Activated CD8-positive, alpha-beta memory T cell treated with anti-CD3 and anti-CD28 coated beads, Interleukin-2, amount 50 U/mL, for 1 hour (primary cell): ENCODE measurements around the gene DMXL2.
"Not testable (repeated sequence)": the region's sequence is repeated elsewhere in the genome, so short reads cannot be mapped to it uniquely, and the experiment has no call there.

Experiments
- DNase-seq: peaks from one replicate; pipeline ENCODE4 v3.0.0-alpha.2; 2020; ENCODE audit errors: extremely low read depth

The DMXL2 gene

GRCh38 chr15:51624022-51624421 is 1.5 kb upstream of the DMXL2 start:
- no peak for DNase-seq

GRCh38 chr15:51623386-51623938 is 891 bp upstream of the DMXL2 start:
- DNase-seq, result no peak

- no peak for DNase-seq
These were observed 501 bp downstream of the DMXL2 start for GRCh38 chr15:51621936-51622603.

GRCh38 chr15:51621155-51621765 is 1.3 kb downstream of the DMXL2 start:
- DNase-seq, result no peak

GRCh38 chr15:51620641-51621040 is 1.9 kb downstream of the DMXL2 start:
- DNase-seq, result no peak

DNA sequence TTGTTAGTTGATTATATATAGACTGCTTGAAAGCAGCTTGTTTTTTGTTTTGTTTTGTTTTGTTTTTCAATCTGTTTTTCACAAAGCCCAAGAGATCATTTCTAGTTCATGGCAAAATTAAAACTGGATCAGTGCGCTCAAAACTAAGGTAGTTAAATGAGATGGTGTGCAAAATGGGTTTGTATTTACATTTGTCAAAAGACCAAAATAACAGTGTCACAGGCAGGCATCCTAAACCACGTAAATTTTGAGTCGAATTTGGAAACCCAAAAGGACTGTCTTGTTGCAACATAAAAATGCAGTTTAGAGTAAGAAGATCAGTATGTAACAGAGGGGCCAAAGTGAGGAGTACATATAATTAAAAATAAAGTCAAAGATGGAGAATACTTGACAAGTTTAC is 2.4 kb downstream of the DMXL2 start:
- no peak for DNase-seq

DNA sequence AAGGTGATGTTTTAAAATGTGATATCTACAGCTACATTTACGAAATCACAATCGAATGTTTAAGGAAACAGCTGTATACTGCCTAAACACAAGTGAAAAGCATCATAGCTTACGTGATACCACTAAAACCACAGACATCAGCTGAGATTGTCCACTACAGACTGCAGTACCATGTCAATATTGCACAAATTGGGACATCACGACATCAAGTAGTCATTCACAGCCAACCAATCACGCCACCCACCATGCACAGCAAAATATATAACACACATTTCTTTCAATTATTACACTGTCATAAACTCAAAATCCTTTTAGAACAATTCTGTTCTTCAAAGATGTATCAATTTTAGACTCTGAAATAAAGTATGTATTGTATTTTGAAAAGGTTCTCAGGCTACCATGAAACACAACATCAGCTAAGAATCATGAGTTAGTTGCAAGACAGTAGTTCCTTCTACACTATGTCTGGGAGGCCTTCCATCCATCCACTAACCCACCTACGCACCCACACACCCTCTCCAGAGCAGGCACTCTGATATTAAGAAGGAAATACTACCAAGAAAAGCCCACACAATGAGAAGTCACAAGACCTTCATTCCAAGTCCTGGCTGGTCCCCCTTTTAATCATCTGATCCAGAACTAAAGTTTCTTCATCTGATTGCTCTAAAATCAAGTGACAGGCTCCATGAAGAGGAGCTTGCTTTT is 3.1 kb downstream of the DMXL2 start:
- no peak for DNase-seq

DNA sequence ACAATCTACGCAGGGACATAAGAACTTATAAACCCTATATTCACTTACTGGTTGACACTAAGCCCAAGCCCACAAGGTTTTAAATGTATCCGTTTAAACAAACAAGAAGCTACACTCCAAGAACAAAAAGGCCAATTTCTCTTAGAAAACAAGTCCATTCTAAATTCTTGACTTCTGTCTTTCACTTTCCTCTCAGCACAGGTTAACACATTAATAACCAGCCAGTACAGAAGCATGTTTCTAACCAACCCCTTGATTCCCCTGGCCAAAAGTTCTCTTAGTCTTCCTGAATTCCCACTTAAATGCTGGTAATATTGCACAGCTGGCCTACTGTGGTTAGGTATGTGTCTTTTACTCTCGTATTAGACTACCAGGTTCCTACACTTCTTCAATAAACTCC is 4.7 kb downstream of the DMXL2 start:
- no peak for DNase-seq

- no peak for DNase-seq
These were observed 8.6 kb downstream of the DMXL2 start for GRCh38 chr15:51613951-51614350.

DNA sequence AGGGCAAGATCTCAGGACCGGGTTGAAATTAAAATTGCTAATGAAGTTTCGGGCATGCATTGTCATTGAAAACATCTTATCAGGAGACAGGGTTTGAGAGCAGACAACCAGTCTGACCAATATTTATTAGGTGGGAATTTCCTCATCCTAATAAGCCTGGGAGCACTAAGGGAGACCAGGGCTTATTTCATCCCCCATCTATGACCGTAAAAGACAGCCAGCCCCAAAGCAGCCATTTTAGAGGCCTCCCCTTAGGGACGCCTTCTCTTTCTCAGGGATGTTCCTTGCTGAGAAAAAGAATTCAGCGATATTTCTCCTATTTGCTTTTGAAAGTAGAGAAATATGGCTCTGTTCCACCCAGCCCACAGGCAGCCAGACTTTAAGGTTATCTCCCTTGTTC is 9.9 kb downstream of the DMXL2 start:
- DNase-seq, result not testable (repeated sequence)

GRCh38 chr15:51603462-51603948 is 19.1 kb downstream of the DMXL2 start:
- not testable (repeated sequence) for DNase-seq

DNA sequence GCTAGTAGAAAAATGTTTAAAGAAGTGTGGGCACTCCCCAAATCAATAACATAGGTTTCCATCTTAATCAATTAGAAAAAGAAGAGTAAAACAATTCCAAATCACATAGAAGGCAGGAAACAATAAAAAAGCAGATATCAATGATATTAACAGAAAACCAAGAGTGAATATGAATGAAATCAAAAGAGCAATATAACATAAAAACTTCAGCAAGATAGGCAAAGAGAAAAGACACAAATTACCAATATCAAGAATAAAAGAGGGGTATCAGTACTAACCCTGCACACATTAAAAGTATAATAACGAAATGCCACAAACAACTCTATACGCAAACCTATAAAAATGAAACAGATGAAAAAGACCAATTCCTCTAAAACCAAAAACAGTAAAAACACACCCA is 19.6 kb downstream of the DMXL2 start:
- DNase-seq, result no peak

- no peak for DNase-seq
These were observed 20.1 kb downstream of the DMXL2 start for GRCh38 chr15:51602484-51602883.

DNA sequence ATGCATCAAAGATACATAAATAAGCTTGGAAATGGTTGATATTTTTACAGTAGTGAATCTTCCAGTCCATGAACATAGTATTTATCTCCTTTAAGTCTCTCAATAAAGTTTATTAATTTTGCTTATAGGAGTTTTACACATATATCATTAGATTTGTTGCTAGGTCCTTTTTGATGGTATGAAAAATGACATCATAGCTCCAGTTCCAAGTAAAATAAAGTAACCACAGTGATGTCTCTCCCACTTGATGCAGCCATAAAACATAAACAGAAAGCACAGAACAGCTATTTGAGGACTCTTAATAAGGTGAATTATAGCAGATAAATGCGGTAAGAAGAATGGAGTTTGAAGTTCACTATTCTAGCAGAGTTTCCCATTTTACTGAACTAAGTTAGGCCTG is 20.8 kb downstream of the DMXL2 start:
- no peak for DNase-seq

DNA sequence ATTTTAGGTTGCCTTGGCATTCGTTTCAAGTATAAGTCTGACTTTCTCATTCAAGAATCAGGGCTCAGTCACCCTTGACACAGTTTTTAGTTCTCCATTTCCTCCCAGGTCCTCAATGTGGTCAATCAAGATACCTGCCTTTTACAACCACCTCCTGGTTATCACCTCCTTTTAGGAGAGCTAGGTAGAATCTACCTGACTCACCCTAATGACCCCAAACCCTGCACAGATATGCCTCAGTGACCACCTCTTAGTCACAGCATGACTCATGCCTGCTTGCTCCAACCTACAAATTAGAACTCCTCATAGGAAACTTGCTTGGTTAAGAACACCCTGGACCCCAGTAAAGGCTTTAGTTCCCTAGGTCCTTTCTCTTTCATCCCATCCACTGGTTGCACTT is 22.5 kb downstream of the DMXL2 start:
- no peak for DNase-seq

DNA sequence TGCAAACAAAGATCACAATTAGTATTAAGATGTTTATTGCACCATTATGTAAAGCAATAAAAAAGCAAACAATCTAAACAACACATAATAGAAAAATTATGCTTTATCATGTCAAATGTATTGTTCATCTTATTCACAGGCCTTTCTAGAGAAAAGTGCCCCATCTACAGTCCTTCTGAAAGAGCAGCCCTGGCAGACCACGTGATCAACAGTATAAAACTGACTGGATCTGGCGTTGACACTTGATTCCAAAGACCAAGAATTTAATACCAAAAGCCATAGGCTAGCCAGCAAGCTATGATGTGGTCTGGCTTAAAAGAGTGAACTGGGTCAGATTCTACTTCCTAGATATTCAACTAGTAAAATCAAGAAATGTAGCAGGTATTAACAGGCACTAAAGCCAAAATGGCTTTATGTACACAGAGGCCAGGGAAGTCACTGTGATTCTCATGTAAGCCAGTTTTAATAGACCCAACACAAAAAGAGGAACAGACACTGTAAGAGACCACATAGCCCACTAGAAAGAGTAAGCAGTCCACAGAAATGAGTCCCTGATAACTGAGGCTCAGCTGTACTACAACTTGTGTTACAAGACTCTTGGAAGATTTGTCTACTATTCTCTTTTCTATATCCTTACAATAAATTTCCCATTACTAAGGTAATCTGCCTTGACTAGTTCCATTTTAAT is 32.5 kb downstream of the DMXL2 start:
- no peak for DNase-seq

GRCh38 chr15:51588966-51589365 is 33.6 kb downstream of the DMXL2 start:
- DNase-seq, result no peak

GRCh38 chr15:51585986-51586385 is 36.6 kb downstream of the DMXL2 start:
- DNase-seq, result no peak

GRCh38 chr15:51580982-51581381 is 41.6 kb downstream of the DMXL2 start:
- DNase-seq, result no peak

DNA sequence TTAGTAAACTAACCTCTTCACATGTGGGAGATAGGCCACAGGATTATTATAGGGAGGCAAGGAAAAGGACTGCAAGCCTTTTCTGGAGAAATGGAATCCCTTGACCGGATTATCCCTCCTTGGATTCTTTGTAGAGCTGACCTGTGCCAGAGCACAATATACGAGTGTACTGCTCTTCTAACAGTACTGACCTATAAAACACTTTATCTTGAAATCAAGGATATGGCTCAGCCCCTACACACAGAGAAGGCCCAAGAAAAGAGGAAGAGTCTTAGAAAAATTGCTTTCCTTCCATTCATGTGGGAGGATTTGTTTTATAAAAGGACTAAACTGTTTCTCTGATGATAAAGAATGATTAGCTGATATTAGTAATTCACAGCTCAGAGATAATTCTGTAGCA is 42.2 kb downstream of the DMXL2 start:
- DNase-seq, result no peak

GRCh38 chr15:51579012-51579411 is 43.6 kb downstream of the DMXL2 start:
- DNase-seq, result no peak

- DNase-seq, result no peak
These were observed 44.8 kb downstream of the DMXL2 start for GRCh38 chr15:51577636-51578304.
